GM10266 (cell line): ENCODE measurements around the gene NELFCD.

ENCODE experiments used
- DNase-seq: peaks from one replicate; pipeline ENCODE4 v3.0.0; 2012; ENCODE audit errors: extremely low spot score
- TF ChIP-seq, protein P1 (sequence below): IDR thresholded peaks from 2 replicates; pipeline ENCODE4 v1.5.1; 2012; ENCODE audit warnings: mild to moderate bottlenecking, low read depth; ENCODE audit not compliant: control insufficient read depth, insufficient read depth; ENCODE audit errors: missing control alignments

Gene NELFCD

DNA sequence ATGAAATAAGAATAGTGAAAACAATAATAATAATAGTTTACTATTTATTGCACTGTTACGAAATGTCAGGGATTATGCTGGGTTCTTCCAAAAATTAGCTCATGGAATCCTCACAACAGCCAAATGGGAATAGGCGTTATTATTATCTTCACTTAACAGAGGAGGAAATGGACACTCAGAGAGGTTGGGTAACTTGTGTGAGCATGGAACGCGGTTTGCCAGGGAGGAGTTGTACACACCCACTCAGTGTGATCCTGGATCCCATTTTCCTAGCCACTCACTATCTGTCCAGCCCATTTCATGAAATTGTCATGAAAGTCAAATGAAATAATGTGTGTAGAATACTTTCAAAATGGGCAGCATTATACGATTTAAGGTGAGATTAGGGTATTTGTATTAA, 4.6 kb downstream of the NELFCD start:
- TF ChIP-seq, protein P1, sequence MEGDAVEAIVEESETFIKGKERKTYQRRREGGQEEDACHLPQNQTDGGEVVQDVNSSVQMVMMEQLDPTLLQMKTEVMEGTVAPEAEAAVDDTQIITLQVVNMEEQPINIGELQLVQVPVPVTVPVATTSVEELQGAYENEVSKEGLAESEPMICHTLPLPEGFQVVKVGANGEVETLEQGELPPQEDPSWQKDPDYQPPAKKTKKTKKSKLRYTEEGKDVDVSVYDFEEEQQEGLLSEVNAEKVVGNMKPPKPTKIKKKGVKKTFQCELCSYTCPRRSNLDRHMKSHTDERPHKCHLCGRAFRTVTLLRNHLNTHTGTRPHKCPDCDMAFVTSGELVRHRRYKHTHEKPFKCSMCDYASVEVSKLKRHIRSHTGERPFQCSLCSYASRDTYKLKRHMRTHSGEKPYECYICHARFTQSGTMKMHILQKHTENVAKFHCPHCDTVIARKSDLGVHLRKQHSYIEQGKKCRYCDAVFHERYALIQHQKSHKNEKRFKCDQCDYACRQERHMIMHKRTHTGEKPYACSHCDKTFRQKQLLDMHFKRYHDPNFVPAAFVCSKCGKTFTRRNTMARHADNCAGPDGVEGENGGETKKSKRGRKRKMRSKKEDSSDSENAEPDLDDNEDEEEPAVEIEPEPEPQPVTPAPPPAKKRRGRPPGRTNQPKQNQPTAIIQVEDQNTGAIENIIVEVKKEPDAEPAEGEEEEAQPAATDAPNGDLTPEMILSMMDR = no peak
- DNase-seq = no peak

DNA sequence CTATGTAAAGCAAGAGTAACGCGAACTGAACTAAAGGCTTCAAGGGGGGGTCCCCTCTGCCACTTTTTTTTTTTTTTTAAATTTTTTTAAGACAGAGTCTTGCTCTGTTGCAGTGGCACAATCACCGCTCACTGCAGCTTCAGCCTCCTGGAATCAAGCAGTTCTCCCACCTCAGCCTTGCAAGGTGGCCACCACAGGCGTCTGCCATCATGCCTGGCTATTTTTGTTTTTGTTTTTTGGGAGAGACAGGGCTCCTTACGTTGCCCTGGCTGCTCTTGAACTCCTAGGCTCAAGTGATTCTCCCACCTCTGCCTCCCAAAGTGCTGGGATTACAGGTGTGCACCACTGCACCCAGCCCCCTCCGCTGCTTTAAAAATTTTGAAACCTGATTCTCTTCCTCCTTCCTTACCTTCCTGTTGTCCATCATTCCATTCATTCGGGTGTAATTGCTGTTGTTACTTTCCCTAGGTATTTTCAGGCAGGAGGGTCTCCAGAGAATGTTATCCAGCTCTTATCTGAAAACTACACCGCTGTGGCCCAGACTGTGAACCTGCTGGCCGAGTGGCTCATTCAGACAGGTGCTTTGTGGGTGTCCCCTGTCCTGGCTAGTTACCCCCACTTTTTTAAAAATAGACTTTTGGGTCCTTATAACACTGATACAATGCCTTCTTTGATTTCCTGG, 5.4 kb downstream of the NELFCD start:
- TF ChIP-seq, protein P1 = no peak
- DNase-seq = no peak

DNA sequence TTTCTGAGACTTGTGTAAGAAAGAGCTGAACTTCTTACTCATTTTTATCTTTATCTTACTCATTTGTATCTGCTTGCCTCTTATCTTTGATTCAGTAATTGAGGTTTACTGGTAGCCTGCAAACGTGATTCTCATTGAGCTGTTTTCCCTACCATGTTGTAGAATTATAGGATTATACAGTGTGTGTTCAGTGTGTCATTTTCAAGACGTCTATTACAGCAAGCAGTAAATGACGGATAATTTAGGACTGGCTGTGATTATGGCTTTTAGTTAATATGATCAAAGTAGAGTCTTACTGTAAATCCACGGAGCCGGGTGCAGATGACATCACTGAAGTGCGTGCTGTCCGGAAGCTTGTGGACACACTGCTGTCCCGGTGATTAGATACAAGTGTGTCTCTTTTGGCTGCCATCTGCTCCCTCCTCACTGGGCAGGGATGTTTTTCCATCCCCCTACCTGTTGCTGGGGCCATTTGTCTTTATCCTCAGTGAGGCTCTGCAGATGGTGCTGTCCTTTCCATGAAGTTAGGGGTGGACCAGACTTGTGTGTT, 6.0 kb downstream of the NELFCD start:
- DNase-seq = no peak
- TF ChIP-seq, protein P1 = no peak

DNA sequence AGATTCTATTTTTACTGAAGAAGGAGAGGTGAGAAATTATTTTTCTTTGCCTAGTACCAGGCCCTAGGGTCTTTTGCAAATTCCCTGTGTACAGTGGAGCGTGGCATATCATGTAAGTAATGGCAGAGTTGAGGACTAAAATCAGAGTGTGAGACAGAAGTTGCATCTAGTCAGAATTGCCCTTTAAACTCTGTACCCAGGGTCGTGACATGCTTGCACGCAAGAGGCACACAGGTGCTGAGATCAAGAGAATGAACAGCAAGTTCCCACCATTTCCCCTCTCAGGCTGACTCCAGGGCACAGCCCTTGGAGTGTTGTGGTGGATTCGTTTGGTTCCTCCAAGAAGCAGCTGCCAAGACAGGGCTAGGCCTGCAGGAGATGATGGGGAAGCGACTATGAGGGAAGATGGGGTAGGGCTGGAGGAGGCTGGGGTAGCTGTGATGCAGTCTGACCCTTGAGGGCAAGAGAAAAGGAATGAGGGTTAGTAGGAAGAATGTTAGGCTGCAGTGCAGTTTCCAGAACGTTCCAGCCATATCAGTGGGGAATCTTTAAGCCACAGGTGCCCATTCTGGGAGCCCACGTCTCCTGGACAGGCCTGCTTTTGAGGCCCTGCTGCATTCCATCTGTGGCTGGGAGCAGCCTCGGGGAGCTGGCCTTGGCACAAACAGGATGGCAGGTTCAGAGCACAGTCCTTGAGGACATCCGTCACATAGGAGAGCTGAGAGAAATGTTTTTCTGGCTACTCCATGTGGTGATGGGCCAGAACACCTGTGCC, 6.9 kb downstream of the NELFCD start:
- TF ChIP-seq, protein P1 = no peak
- DNase-seq = no peak

DNA sequence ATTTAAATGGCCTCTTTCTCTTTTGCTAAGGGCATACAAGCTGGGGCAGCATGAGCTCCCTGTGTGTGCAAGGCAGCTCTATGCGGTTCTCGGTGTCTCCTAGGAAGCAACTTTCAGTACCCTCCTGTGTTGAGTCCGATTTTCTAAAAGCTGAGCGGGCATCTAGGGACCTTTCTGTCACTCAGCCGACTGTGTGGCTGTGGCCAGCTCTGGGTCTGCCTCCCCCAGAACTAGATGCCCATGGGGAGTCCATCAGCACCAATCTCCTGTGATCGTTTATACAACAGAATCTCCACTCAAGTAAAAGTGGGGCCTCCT, 7.5 kb downstream of the NELFCD start:
- no peak for DNase-seq
- TF ChIP-seq, protein P1 = no peak

DNA sequence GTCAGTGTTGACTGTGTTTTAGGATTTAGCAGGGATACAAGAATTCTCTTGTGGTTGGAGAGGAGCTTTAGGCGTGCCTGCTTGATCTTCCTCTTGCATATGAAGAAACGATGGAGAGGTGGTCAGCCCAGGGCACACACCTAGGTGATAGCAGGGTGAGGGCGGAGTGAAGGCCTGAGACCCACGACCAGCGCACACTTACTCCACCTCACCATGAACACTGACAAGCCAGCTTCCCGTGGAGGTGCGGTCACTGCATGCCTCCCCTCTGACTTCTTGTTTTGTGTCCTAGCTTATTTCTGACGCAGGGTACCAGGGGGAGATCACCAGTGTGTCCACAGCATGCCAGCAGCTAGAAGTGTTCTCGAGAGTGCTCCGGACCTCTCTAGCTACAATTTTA, 8.1 kb downstream of the NELFCD start:
- TF ChIP-seq, protein P1 = no peak

DNA sequence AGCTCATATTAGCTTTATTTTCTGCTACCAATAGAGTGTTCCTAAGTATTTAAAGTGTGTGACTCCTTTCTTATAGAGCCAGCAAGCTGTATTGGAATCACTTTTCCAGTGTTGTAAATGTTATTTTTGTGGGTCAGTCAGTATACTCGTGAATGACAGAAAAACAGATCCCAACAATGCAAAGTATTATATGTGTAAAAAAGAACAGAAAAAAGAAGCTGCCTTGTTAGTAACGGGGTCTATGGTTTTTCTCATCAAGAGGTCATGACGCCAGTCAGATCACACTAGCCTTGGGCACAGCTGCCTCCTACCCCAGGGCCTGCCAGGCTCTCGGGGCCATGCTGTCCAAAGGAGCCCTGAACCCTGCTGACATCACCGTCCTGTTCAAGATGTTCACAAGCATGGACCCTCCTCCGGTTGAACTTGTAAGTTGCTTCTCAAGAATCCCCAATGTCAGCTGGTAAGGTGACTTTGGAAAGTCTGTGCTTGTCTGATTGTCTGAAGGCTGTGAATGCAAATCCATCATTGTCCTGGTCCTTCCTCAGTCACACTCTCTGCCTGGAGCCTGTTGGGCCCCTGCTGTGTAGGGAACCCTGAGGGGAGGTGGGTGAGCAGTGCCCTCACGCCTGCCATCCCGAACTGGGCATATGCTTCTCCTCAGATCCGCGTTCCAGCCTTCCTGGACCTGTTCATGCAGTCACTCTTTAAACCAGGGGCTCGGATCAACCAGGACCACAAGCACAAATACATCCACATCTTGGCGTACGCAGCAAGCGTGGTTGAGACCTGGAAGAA, 9.8 kb downstream of the NELFCD start:
- TF ChIP-seq, protein P1 = no peak
- no peak for DNase-seq

More for the DNA sequence above, 8.1 kb downstream of the NELFCD start:
- DNase-seq = no peak
